ENCODE data around the gene TMEM163.

The TMEM163 gene

GRCh38 chr2:134462275-134462674 is 256.5 kb downstream of the TMEM163 start:
- no peak overlapping the region for H3K18ac ChIP-seq (ENCODE audit: low read length)
- no peak overlapping the region for H3K4ac ChIP-seq (ENCODE audit: low read depth, low read length)
- no peaks in the 10 kb centered on the region for H3K36me3 ChIP-seq (ENCODE audit: control insufficient read depth in 1 of 2, insufficient read depth in 2 of 2, low read length in 2 of 2)
- H2BK5ac ChIP-seq (ENCODE audit: low read depth, low read length, poor library complexity) = no peak overlapping the region
- H4K91ac ChIP-seq (ENCODE audit: low read depth, low read length) = no peak overlapping the region
- H2BK120ac ChIP-seq (ENCODE audit: insufficient read depth, low read length, poor library complexity) = no peak overlapping the region
- H3K23ac ChIP-seq (ENCODE audit: low read length) = no peak overlapping the region
- no peak overlapping the region for H2AFZ ChIP-seq (ENCODE audit: insufficient read depth, low read length, poor library complexity)
- WGBS (ENCODE audit: extremely low coverage, insufficient coverage, insufficient read length) = no CpG with 5 or more reads among the region's 6 CpGs
- no peak overlapping the region for H3K4me2 ChIP-seq (ENCODE audit: low read length)
- no peaks in the 10 kb centered on the region for H3K79me2 ChIP-seq (ENCODE audit: control insufficient read depth, insufficient read depth, low read length, poor library complexity)
- H3K79me1 ChIP-seq (ENCODE audit: low read length) = no peaks in the 10 kb centered on the region
- H3K27ac ChIP-seq (ENCODE audit: low read depth, low read length) = no peak overlapping the region
- no peak overlapping the region for H4K12ac ChIP-seq (ENCODE audit: low read depth, low read length)
- no peaks in the 10 kb centered on the region for H3K9me3 ChIP-seq (ENCODE audit: insufficient read depth, low read depth, low read length)
- no peak overlapping the region for H3K4me3 ChIP-seq (ENCODE audit: low read depth, low read length)
- no peak overlapping the region for H4K8ac ChIP-seq (ENCODE audit: low read depth, low read length)
- DNase-seq = no peak
- no peak overlapping the region for H3K14ac ChIP-seq (ENCODE audit: low read length)
- H2BK12ac ChIP-seq (ENCODE audit: low read length) = no peak overlapping the region
- no peak overlapping the region for H3K9ac ChIP-seq (ENCODE audit: low read length)
- peaks cover 0 to 4% of the 10 kb centered on the region in 2 experiments for H3K4me1 ChIP-seq (ENCODE audit: control insufficient read depth in 1 of 2, insufficient read depth in 2 of 2, low read length in 2 of 2)
- no peaks in the 10 kb centered on the region for H3K27me3 ChIP-seq (ENCODE audit: insufficient read depth, low read length)
- H2AK5ac ChIP-seq (ENCODE audit: low read length) = no peak overlapping the region

GRCh38 chr2:134461511-134461910 is 257.3 kb downstream of the TMEM163 start:
- Histone ChIP-seq H3K14ac (ENCODE audit: low read length) (no peak overlapping the region), H3K36me3 (ENCODE audit: control insufficient read depth in 1 of 2, insufficient read depth in 2 of 2, low read length in 2 of 2) (no peaks in the 10 kb centered on the region), H4K91ac (ENCODE audit: low read depth, low read length) (no peak overlapping the region), H2BK120ac (ENCODE audit: insufficient read depth, low read length, poor library complexity) (no peak overlapping the region), H3K4me1 (ENCODE audit: control insufficient read depth in 1 of 2, insufficient read depth in 2 of 2, low read length in 2 of 2) (peaks cover 0 to 4% of the 10 kb centered on the region in 2 experiments), H3K4me2 (ENCODE audit: low read length) (no peak overlapping the region), H2AK5ac (ENCODE audit: low read length) (peak overlapping the region; percentile 15), H2BK12ac (ENCODE audit: low read length) (no peak overlapping the region), H2AFZ (ENCODE audit: insufficient read depth, low read length, poor library complexity) (no peak overlapping the region), H4K12ac (ENCODE audit: low read depth, low read length) (no peak overlapping the region), H3K9ac (ENCODE audit: low read length) (no peak overlapping the region), H3K79me1 (ENCODE audit: low read length) (no peaks in the 10 kb centered on the region), H3K27ac (ENCODE audit: low read depth, low read length) (no peak overlapping the region), H3K9me3 (ENCODE audit: insufficient read depth, low read depth, low read length) (no peaks in the 10 kb centered on the region), H3K4me3 (ENCODE audit: low read depth, low read length) (no peak overlapping the region), H4K8ac (ENCODE audit: low read depth, low read length) (no peak overlapping the region), H3K18ac (ENCODE audit: low read length) (no peak overlapping the region), H2BK5ac (ENCODE audit: low read depth, low read length, poor library complexity) (no peak overlapping the region), H3K4ac (ENCODE audit: low read depth, low read length) (no peak overlapping the region), H3K23ac (ENCODE audit: low read length) (no peak overlapping the region), H3K79me2 (ENCODE audit: control insufficient read depth, insufficient read depth, low read length, poor library complexity) (no peaks in the 10 kb centered on the region), H3K27me3 (ENCODE audit: insufficient read depth, low read length) (no peaks in the 10 kb centered on the region)
- DNase-seq = peak in 1 of 2 donors; percentile 48
- no CpG with 5 or more reads among the region's 6 CpGs for WGBS (ENCODE audit: extremely low coverage, insufficient coverage, insufficient read length)

GRCh38 chr2:134460583-134460998 is 258.2 kb downstream of the TMEM163 start:
- Histone ChIP-seq H3K36me3 (ENCODE audit: control insufficient read depth in 1 of 2, insufficient read depth in 2 of 2, low read length in 2 of 2) (no peaks in the 10 kb centered on the region), H3K23ac (ENCODE audit: low read length) (no peak overlapping the region), H3K18ac (ENCODE audit: low read length) (no peak overlapping the region), H3K4me1 (ENCODE audit: control insufficient read depth in 1 of 2, insufficient read depth in 2 of 2, low read length in 2 of 2) (peaks cover 0 to 4% of the 10 kb centered on the region in 2 experiments), H3K79me1 (ENCODE audit: low read length) (no peaks in the 10 kb centered on the region), H2BK120ac (ENCODE audit: insufficient read depth, low read length, poor library complexity) (no peak overlapping the region), H3K27me3 (ENCODE audit: insufficient read depth, low read length) (no peaks in the 10 kb centered on the region), H4K91ac (ENCODE audit: low read depth, low read length) (no peak overlapping the region), H2BK5ac (ENCODE audit: low read depth, low read length, poor library complexity) (no peak overlapping the region), H3K27ac (ENCODE audit: low read depth, low read length) (no peak overlapping the region), H3K4me2 (ENCODE audit: low read length) (no peak overlapping the region), H4K8ac (ENCODE audit: low read depth, low read length) (no peak overlapping the region), H3K14ac (ENCODE audit: low read length) (no peak overlapping the region), H2AK5ac (ENCODE audit: low read length) (no peak overlapping the region), H4K12ac (ENCODE audit: low read depth, low read length) (no peak overlapping the region), H2AFZ (ENCODE audit: insufficient read depth, low read length, poor library complexity) (no peak overlapping the region), H2BK12ac (ENCODE audit: low read length) (no peak overlapping the region), H3K79me2 (ENCODE audit: control insufficient read depth, insufficient read depth, low read length, poor library complexity) (no peaks in the 10 kb centered on the region), H3K9me3 (ENCODE audit: insufficient read depth, low read depth, low read length) (no peaks in the 10 kb centered on the region), H3K9ac (ENCODE audit: low read length) (no peak overlapping the region), H3K4ac (ENCODE audit: low read depth, low read length) (no peak overlapping the region), H3K4me3 (ENCODE audit: low read depth, low read length) (no peak overlapping the region)
- no CpG with 5 or more reads among the region's 8 CpGs for WGBS (ENCODE audit: extremely low coverage, insufficient coverage, insufficient read length)
- DNase-seq = peak; percentile 50 to 65

DNA sequence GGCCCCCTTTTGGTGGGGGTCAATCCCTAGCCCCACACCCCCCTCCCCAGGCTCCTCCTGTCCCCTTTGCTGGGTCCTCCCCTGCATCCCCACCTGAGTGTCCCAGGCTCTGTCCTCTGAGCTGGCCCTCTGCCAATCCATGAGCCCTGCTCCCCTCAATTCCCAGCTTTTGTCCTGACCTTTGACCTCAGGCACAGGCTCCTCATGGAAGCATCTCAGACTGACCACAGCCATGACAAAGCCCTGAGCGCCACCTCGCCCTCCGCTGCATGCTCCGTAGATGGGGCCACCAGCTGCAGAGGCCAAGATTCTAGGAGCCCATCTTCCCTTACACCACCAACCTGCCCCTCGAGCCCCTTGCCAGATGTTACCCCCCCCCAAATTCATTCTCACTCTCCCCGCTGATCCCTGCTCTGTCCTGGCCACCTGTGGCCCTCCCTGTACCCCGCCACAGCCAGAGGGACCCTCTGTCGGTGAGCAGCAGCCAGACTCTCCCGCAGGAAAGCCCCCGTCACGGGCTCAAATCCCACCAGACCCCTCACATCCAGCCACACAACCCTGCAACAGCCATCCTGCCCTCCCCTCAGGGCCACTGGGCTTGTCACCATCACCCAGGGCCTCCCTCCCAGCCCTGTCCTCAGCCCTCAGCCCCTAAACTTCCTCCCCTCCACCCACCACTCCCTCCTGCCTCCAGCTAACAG is 258.9 kb downstream of the TMEM163 start:
- H3K23ac ChIP-seq (ENCODE audit: low read length) = no peak overlapping the region
- H4K8ac ChIP-seq (ENCODE audit: low read depth, low read length) = no peak overlapping the region
- no peaks in the 10 kb centered on the region for H3K27me3 ChIP-seq (ENCODE audit: insufficient read depth, low read length)
- no peaks in the 10 kb centered on the region for H3K79me1 ChIP-seq (ENCODE audit: low read length)
- no peak for DNase-seq
- peaks cover 0 to 2% of the 10 kb centered on the region in 2 experiments for H3K4me1 ChIP-seq (ENCODE audit: control insufficient read depth in 1 of 2, insufficient read depth in 2 of 2, low read length in 2 of 2)
- no peak overlapping the region for H3K18ac ChIP-seq (ENCODE audit: low read length)
- no peaks in the 10 kb centered on the region for H3K79me2 ChIP-seq (ENCODE audit: control insufficient read depth, insufficient read depth, low read length, poor library complexity)
- no peak overlapping the region for H2BK120ac ChIP-seq (ENCODE audit: insufficient read depth, low read length, poor library complexity)
- H3K4me3 ChIP-seq (ENCODE audit: low read depth, low read length) = no peak overlapping the region
- no peak overlapping the region for H3K4me2 ChIP-seq (ENCODE audit: low read length)
- H3K14ac ChIP-seq (ENCODE audit: low read length) = no peak overlapping the region
- H3K4ac ChIP-seq (ENCODE audit: low read depth, low read length) = no peak overlapping the region
- H2BK12ac ChIP-seq (ENCODE audit: low read length) = no peak overlapping the region
- no CpG with 5 or more reads among the region's 11 CpGs for WGBS (ENCODE audit: extremely low coverage, insufficient coverage, insufficient read length)
- no peaks in the 10 kb centered on the region for H3K9me3 ChIP-seq (ENCODE audit: insufficient read depth, low read depth, low read length)
- no peak overlapping the region for H2BK5ac ChIP-seq (ENCODE audit: low read depth, low read length, poor library complexity)
- no peak overlapping the region for H4K91ac ChIP-seq (ENCODE audit: low read depth, low read length)
- H4K12ac ChIP-seq (ENCODE audit: low read depth, low read length) = no peak overlapping the region
- no peak overlapping the region for H3K9ac ChIP-seq (ENCODE audit: low read length)
- no peak overlapping the region for H3K27ac ChIP-seq (ENCODE audit: low read depth, low read length)
- H3K36me3 ChIP-seq (ENCODE audit: control insufficient read depth in 1 of 2, insufficient read depth in 2 of 2, low read length in 2 of 2) = no peaks in the 10 kb centered on the region
- no peak overlapping the region for H2AK5ac ChIP-seq (ENCODE audit: low read length)
- no peak overlapping the region for H2AFZ ChIP-seq (ENCODE audit: insufficient read depth, low read length, poor library complexity)
